Stimulated activated CD4-positive, alpha-beta T cell treated with anti-CD3 and anti-CD28 coated beads, TNF-alpha, amount 100 ng/mL, for 1 hour (primary cell): ENCODE data around the gene HGD.
"Not testable (repeated sequence)": the region's sequence is repeated elsewhere in the genome, so short reads cannot be mapped to it uniquely, and the experiment has no call there.

Experiments
- DNase-seq, 3 donors: peaks; one replicate each; pipeline ENCODE4 v3.0.0-alpha.2; 2020; ENCODE audit warnings: low read depth in 3 of 3, low spot score in 1 of 3

HGD gene

GRCh38 chr3:120680193-120680894 is 1.7 kb downstream of the HGD start:
- DNase-seq: no peak

GRCh38 chr3:120678984-120679383 is 3.1 kb downstream of the HGD start:
- no peak for DNase-seq

GRCh38 chr3:120678331-120678947 is 3.6 kb downstream of the HGD start:
- no peak for DNase-seq

- DNase-seq: not testable (repeated sequence)
Observed at GRCh38 chr3:120677193-120677592, 4.8 kb downstream of the HGD start.

- DNase-seq: no peak
Observed at GRCh38 chr3:120673116-120673515, 8.9 kb downstream of the HGD start.

GRCh38 chr3:120670576-120670975 is 11.5 kb downstream of the HGD start:
- no peak for DNase-seq

GRCh38 chr3:120664926-120665325 is 17.1 kb downstream of the HGD start:
- no peak for DNase-seq

- no peak for DNase-seq
Observed at GRCh38 chr3:120661945-120662344, 20.1 kb downstream of the HGD start.

GRCh38 chr3:120661106-120661905 is 20.7 kb downstream of the HGD start:
- DNase-seq: no peak

- DNase-seq: no peak
Observed at GRCh38 chr3:120659834-120660233, 22.2 kb downstream of the HGD start.

- no peak for DNase-seq
Observed at GRCh38 chr3:120659285-120659684, 22.8 kb downstream of the HGD start.

GRCh38 chr3:120652896-120653545 is 29.0 kb downstream of the HGD start:
- DNase-seq: no peak

GRCh38 chr3:120652281-120652680 is 29.8 kb downstream of the HGD start:
- DNase-seq: no peak

GRCh38 chr3:120650311-120650710 is 31.7 kb downstream of the HGD start:
- no peak for DNase-seq

- DNase-seq: no peak
Observed at GRCh38 chr3:120649830-120650233, 32.2 kb downstream of the HGD start.

- no peak for DNase-seq
Observed at GRCh38 chr3:120648290-120648689, 33.7 kb downstream of the HGD start.

GRCh38 chr3:120646771-120647432 is 35.1 kb downstream of the HGD start:
- no peak for DNase-seq

GRCh38 chr3:120645083-120645845 is 36.8 kb downstream of the HGD start:
- no peak for DNase-seq

- DNase-seq: no peak
Observed at GRCh38 chr3:120642368-120642948, 39.6 kb downstream of the HGD start.

GRCh38 chr3:120641696-120642246 is 40.3 kb downstream of the HGD start:
- no peak for DNase-seq
